Measurements from ENCODE around the gene GRK5.

The GRK5 gene

GRCh38 chr10:119207366-119207666, at the start of gene GRK5:
Gene GRK5, plus strand, starts transcription at chr10:119207571. Its CDS starts 347 bp downstream, at chr10:119207918.
- DNase-seq (ENCODE audit: low read depth) = peak; percentile 63
- no peak for TF ChIP-seq CTCF (IDR thresholded peaks at IDR 0.05; ENCODE audit: control insufficient read depth, extremely low read depth, insufficient read depth)
- peak within 1 kb of the TSS; percentile 58 for H3K4me3 ChIP-seq (ENCODE audit: low read depth, low read length)

GRCh38 chr10:119159332-119159731, 48.0 kb upstream of the GRK5 start:
- DNase-seq (ENCODE audit: low read depth) = no peak
- no peak for TF ChIP-seq CTCF (IDR thresholded peaks at IDR 0.05; ENCODE audit: control insufficient read depth, extremely low read depth, insufficient read depth)
- H3K4me3 ChIP-seq (ENCODE audit: low read depth, low read length) = no peak overlapping the region

GRCh38 chr10:119161680-119162451, 45.5 kb upstream of the GRK5 start:
- H3K4me3 ChIP-seq (ENCODE audit: low read depth, low read length) = no peak overlapping the region
- DNase-seq (ENCODE audit: low read depth) = no peak
- no peak for TF ChIP-seq CTCF (IDR thresholded peaks at IDR 0.05; ENCODE audit: control insufficient read depth, extremely low read depth, insufficient read depth)

GRCh38 chr10:119162452-119163092, 44.8 kb upstream of the GRK5 start:
- H3K4me3 ChIP-seq (ENCODE audit: low read depth, low read length) = no peak overlapping the region
- no peak for TF ChIP-seq CTCF (IDR thresholded peaks at IDR 0.05; ENCODE audit: control insufficient read depth, extremely low read depth, insufficient read depth)
- no peak for DNase-seq (ENCODE audit: low read depth)

- H3K4me3 ChIP-seq (ENCODE audit: low read depth, low read length) = peak within 1 kb of the TSS; percentile 84
- DNase-seq (ENCODE audit: low read depth) = peak; percentile 53
- peak; percentile 13; the same call in 1 of the 2 replicates for TF ChIP-seq CTCF (IDR thresholded peaks at IDR 0.05; ENCODE audit: control insufficient read depth, extremely low read depth, insufficient read depth)
These were observed 41.9 kb upstream of the GRK5 start, which contains the start of gene SFXN4 for GRCh38 chr10:119165171-119166117. Gene SFXN4, minus strand, starts transcription at chr10:119165714. Its CDS starts 67 bp downstream, at chr10:119165647.

- no peak for DNase-seq (ENCODE audit: low read depth)
- peak overlapping the region; percentile 84 for H3K4me3 ChIP-seq (ENCODE audit: low read depth, low read length)
- TF ChIP-seq CTCF (IDR thresholded peaks at IDR 0.05; ENCODE audit: control insufficient read depth, extremely low read depth, insufficient read depth) = no peak
These were observed 41.3 kb upstream of the GRK5 start for GRCh38 chr10:119166118-119166500.
